SU-DHL-6 (cell line): Measurements from ENCODE around the gene TMEM168.

Experiments used
- EZH2phosphoT487 ChIP-seq: fragments of 200-600 bp; sonication (generic), shearing (Covaris generic); conservative IDR thresholded peaks from 2 replicates; pipeline ENCODE4 v1.6.1; 2018; ENCODE audit warnings: mild to moderate bottlenecking, antibody characterized with exemption, low read length, moderate library complexity, mixed read lengths
- TF ChIP-seq, protein P1 (sequence below): fragments of 200-600 bp; sonication (generic); IDR thresholded peaks from one replicate; pipeline ENCODE4 v1.5.1; 2017; ENCODE audit warnings: antibody characterized with exemption, mild to moderate bottlenecking, low read length, moderate library complexity; ENCODE audit not compliant: insufficient read depth, poor library complexity, severe bottlenecking

DNA sequence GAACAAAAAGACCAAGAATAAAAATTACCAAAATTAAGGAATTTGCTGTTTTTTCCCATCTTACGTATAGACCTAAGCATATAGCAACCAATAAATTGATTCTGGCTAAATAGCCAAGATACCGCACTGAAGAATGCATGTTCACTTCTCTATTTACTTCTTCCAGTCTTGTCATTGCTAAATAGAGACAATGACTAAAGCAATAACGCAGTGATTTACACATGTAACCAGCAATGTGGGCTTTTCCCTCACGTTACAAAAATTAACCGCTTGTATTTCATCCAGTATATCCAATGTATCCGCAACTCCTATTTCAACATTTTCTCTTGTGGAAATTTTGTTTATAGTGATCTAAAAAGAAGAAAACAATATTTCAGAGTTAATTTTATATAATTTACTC is 5.6 kb downstream of the TMEM168 start:
- TF ChIP-seq, protein P1, sequence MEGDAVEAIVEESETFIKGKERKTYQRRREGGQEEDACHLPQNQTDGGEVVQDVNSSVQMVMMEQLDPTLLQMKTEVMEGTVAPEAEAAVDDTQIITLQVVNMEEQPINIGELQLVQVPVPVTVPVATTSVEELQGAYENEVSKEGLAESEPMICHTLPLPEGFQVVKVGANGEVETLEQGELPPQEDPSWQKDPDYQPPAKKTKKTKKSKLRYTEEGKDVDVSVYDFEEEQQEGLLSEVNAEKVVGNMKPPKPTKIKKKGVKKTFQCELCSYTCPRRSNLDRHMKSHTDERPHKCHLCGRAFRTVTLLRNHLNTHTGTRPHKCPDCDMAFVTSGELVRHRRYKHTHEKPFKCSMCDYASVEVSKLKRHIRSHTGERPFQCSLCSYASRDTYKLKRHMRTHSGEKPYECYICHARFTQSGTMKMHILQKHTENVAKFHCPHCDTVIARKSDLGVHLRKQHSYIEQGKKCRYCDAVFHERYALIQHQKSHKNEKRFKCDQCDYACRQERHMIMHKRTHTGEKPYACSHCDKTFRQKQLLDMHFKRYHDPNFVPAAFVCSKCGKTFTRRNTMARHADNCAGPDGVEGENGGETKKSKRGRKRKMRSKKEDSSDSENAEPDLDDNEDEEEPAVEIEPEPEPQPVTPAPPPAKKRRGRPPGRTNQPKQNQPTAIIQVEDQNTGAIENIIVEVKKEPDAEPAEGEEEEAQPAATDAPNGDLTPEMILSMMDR: no peak
- no peak for TF ChIP-seq EZH2phosphoT487
